ENCODE data around the gene C11orf91. TPM values are rescaled to one million over a fixed set of nuclear protein-coding genes. Genes with fewer than 3 reads are reported as not detected.

Gene C11orf91
- total and polyA plus RNA-seq, 2 donors: 0.14 TPM; not detected in 1

DNA sequence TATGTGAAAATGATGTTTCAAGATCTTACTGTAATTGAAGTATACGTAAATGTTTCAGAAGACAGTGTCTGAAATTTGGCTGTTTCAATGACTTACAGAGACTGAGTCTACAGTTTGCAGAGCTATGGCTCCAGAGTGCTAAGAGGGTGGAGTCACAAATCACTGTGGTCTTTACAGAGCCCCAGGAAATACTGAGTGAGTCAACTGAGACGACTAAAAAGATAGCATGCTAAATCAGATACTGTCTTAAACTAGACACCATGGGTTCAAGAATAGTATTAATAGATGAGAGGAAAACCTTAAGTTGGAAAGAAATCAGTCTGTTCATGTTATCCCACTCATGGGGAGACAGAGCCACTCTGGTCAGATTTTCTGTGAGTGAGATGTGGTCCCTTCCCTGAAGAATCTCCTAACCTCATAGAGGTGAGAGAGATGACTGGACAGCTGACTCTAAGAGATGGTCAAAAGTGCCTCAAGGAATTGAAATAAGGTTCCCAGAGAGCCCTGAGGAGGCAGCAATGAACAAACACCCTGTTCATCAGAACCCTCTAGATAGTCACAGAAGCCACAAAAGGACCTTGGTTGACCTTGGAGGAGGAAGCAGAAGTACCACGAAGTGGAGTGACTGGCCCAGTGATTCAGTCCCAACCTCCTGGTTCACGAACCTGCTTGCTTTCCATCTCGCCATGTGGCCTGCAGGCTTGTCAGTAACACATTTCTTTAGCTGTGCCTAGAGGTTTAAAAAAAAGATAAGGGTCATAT, 30.2 kb downstream of the C11orf91 start:
- Histone ChIP-seq H3K9me3 (ENCODE audit: control insufficient read depth in 2 of 2, insufficient read depth in 1 of 2, low read length in 1 of 2) (no peaks in the 10 kb centered on the region), H3K36me3 (ENCODE audit: control insufficient read depth in 2 of 2, insufficient read depth in 2 of 2, low read length in 1 of 2) (no peaks in the 10 kb centered on the region), H3K27me3 (ENCODE audit: control insufficient read depth in 2 of 2, insufficient read depth in 1 of 2, low read length in 1 of 2) (peaks cover 0 to 11% of the 10 kb centered on the region in 2 donors), H3K4me1 (ENCODE audit: control insufficient read depth in 2 of 2, insufficient read depth in 2 of 2, low read length in 2 of 2) (no peaks in the 10 kb centered on the region), H3K4me3 (ENCODE audit: low read length in 2 of 2) (no peak overlapping the region), H3K27ac (ENCODE audit: low read depth in 1 of 2, low read length in 1 of 2) (no peak overlapping the region)
- no peak for DNase-seq (ENCODE audit: low read depth in 6 of 9, low spot score in 9 of 9)
- WGBS: 74% methylated on average over 5 of the region's 5 CpGs

DNA sequence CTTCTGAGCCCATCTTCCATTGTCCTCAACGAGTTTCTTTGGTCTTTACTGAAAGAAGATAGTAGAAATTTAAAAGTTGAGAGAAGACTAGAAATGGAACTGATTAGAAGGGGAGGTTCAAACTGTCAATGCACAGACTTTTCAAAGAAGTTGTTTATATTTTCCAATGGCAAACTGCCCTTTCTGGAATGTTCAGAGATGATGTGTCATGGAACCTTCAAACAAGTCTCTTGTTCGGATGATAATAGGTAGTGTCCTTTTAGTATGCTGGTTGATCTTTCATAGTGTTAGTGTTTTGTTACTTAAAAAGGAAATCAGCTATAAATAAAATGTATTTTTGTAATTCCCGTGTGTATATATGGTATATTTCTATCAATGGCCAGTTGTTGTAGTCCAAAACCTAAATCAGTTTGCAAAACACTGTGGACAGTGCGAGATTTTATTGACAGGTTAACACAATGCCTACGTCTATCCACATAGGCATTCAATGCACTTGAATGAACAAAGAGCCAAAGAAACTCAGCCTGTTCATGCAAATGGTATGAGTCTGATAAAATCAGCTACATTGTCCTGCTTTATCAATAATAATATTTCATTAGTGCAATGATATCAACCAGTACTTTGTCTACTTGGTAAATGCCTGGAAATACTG, 30.9 kb downstream of the C11orf91 start:
- Histone ChIP-seq H3K27me3 (ENCODE audit: control insufficient read depth in 2 of 2, insufficient read depth in 1 of 2, low read length in 1 of 2) (peaks cover 0 to 11% of the 10 kb centered on the region in 2 donors), H3K9me3 (ENCODE audit: control insufficient read depth in 2 of 2, insufficient read depth in 1 of 2, low read length in 1 of 2) (no peaks in the 10 kb centered on the region), H3K27ac (ENCODE audit: low read depth in 1 of 2, low read length in 1 of 2) (no peak overlapping the region), H3K4me3 (ENCODE audit: low read length in 2 of 2) (no peak overlapping the region), H3K36me3 (ENCODE audit: control insufficient read depth in 2 of 2, insufficient read depth in 2 of 2, low read length in 1 of 2) (no peaks in the 10 kb centered on the region), H3K4me1 (ENCODE audit: control insufficient read depth in 2 of 2, insufficient read depth in 2 of 2, low read length in 2 of 2) (no peaks in the 10 kb centered on the region)
- DNase-seq (ENCODE audit: low read depth in 6 of 9, low spot score in 9 of 9): no peak
- WGBS: 93% methylated on average over 5 of the region's 5 CpGs

- Histone ChIP-seq H3K4me1 (ENCODE audit: control insufficient read depth in 2 of 2, insufficient read depth in 2 of 2, low read length in 2 of 2) (no peaks in the 10 kb centered on the region), H3K9me3 (ENCODE audit: control insufficient read depth in 2 of 2, insufficient read depth in 1 of 2, low read length in 1 of 2) (no peaks in the 10 kb centered on the region), H3K4me3 (ENCODE audit: low read length in 2 of 2) (no peak overlapping the region), H3K27me3 (ENCODE audit: control insufficient read depth in 2 of 2, insufficient read depth in 1 of 2, low read length in 1 of 2) (peaks cover 0 to 11% of the 10 kb centered on the region in 2 donors), H3K27ac (ENCODE audit: low read depth in 1 of 2, low read length in 1 of 2) (no peak overlapping the region), H3K36me3 (ENCODE audit: control insufficient read depth in 2 of 2, insufficient read depth in 2 of 2, low read length in 1 of 2) (no peaks in the 10 kb centered on the region)
- WGBS: 98% methylated on average over 6 of the region's 6 CpGs
- DNase-seq (ENCODE audit: low read depth in 6 of 9, low spot score in 9 of 9): no peak
Measured at GRCh38 chr11:33668951-33669596, 31.6 kb downstream of the C11orf91 start.

DNA sequence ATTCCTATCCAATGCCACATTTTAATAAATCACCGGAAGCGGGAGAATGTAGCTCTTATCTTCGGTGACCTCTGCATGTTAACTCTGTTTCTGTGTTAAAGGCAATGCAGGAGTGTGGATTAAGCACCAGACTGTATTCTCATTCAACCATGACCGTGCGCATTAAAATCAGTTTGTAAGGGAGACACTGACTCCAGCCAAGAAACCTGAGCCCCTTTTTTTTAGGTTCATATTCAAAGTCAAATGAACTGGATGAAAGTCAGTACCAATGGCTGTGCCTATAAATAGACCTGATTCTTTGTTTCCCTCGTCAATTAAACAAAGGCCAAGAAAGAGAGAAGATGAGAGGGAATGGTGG, 32.2 kb downstream of the C11orf91 start:
- Histone ChIP-seq H3K4me1 (ENCODE audit: control insufficient read depth in 2 of 2, insufficient read depth in 2 of 2, low read length in 2 of 2) (no peaks in the 10 kb centered on the region), H3K4me3 (ENCODE audit: low read length in 2 of 2) (no peak overlapping the region), H3K27ac (ENCODE audit: low read depth in 1 of 2, low read length in 1 of 2) (no peak overlapping the region), H3K9me3 (ENCODE audit: control insufficient read depth in 2 of 2, insufficient read depth in 1 of 2, low read length in 1 of 2) (no peaks in the 10 kb centered on the region), H3K36me3 (ENCODE audit: control insufficient read depth in 2 of 2, insufficient read depth in 2 of 2, low read length in 1 of 2) (no peaks in the 10 kb centered on the region), H3K27me3 (ENCODE audit: control insufficient read depth in 2 of 2, insufficient read depth in 1 of 2, low read length in 1 of 2) (peaks cover 0 to 11% of the 10 kb centered on the region in 2 donors)
- no peak for DNase-seq (ENCODE audit: low read depth in 6 of 9, low spot score in 9 of 9)
- 93% methylated on average over 6 of the region's 6 CpGs for WGBS

DNA sequence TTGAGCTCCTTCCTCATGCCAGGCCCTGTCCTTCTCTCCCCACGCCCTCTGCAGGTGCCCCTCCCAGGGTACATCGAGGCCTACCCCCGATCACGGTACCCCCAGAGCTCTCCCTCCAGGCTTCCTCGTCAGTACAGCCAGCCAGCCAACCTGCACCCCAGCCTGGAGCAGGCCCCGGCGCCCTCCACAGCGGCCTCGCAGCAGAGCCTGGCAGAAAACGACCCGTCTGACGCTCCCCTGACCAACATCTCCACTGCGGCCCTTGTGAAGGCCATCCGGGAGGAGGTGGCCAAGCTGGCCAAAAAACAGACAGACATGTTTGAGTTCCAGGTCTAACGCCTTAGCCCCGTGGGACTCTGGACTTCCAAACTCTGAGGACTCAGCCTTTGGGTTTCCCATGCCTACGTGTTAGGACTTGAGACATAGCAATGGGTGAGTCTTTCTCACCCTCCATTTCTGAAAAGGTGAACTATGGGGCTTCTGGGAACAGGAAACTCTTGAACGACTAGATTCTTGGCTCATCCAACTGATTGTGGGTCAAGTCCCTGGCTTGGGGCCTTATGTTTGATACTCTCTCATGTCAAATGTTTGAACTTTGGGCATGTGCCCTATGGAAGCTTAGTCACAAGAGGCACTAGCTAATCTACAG, 32.7 kb downstream of the C11orf91 start:
- Histone ChIP-seq H3K36me3 (ENCODE audit: control insufficient read depth in 2 of 2, insufficient read depth in 2 of 2, low read length in 1 of 2) (no peaks in the 10 kb centered on the region), H3K4me3 (ENCODE audit: low read length in 2 of 2) (no peak overlapping the region), H3K4me1 (ENCODE audit: control insufficient read depth in 2 of 2, insufficient read depth in 2 of 2, low read length in 2 of 2) (no peaks in the 10 kb centered on the region), H3K27ac (ENCODE audit: low read depth in 1 of 2, low read length in 1 of 2) (no peak overlapping the region), H3K27me3 (ENCODE audit: control insufficient read depth in 2 of 2, insufficient read depth in 1 of 2, low read length in 1 of 2) (peaks cover 0 to 11% of the 10 kb centered on the region in 2 donors), H3K9me3 (ENCODE audit: control insufficient read depth in 2 of 2, insufficient read depth in 1 of 2, low read length in 1 of 2) (no peaks in the 10 kb centered on the region)
- 93% methylated on average over 18 of the region's 18 CpGs for WGBS
- DNase-seq (ENCODE audit: low read depth in 6 of 9, low spot score in 9 of 9): no peak

DNA sequence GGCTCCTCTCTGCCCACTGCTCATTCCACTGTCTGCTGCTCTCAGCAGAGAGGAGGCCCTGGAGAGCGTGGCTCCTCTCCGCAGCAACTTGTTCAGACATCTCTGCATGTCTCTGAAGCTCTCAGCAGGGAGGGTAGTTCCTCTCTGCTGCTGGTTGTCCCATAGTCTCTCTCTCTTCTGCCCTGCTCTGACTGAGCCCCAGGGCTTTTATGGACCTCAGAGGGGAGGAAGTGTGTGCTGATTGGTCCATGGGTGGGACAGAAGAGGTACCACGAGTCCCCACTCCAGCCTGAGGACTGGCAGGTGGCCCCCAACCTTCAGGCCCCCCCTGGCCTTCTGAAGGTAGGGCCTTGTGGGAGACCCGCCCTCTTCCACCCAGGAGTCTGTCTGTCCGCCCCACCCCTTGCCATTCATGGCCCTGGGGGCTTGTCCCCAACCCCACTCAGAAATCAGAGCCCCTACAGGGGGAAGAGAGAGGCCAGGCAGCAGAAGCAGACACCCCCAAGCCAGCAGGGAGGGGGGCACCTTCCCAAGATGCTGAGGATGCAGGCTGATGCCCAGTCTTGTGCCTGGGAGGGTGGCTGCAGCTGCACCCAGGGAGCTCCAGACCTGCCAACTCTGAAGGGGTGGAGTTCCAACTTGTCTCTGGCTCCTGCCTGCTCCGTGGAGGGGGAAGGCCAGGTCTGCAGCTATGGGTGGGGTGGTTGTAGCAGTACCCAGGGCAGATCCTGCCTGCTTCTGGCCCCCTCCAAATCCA, 35.1 kb downstream of the C11orf91 start:
- no peak for DNase-seq (ENCODE audit: low read depth in 6 of 9, low spot score in 9 of 9)
- Histone ChIP-seq H3K4me1 (ENCODE audit: control insufficient read depth in 2 of 2, insufficient read depth in 2 of 2, low read length in 2 of 2) (no peaks in the 10 kb centered on the region), H3K9me3 (ENCODE audit: control insufficient read depth in 2 of 2, insufficient read depth in 1 of 2, low read length in 1 of 2) (no peaks in the 10 kb centered on the region), H3K36me3 (ENCODE audit: control insufficient read depth in 2 of 2, insufficient read depth in 2 of 2, low read length in 1 of 2) (no peaks in the 10 kb centered on the region), H3K27ac (ENCODE audit: low read depth in 1 of 2, low read length in 1 of 2) (no peak overlapping the region), H3K27me3 (ENCODE audit: control insufficient read depth in 2 of 2, insufficient read depth in 1 of 2, low read length in 1 of 2) (peaks cover 0 to 10% of the 10 kb centered on the region in 2 donors), H3K4me3 (ENCODE audit: low read length in 2 of 2) (no peak overlapping the region)
- 81% methylated on average over 6 of the region's 6 CpGs for WGBS

DNA sequence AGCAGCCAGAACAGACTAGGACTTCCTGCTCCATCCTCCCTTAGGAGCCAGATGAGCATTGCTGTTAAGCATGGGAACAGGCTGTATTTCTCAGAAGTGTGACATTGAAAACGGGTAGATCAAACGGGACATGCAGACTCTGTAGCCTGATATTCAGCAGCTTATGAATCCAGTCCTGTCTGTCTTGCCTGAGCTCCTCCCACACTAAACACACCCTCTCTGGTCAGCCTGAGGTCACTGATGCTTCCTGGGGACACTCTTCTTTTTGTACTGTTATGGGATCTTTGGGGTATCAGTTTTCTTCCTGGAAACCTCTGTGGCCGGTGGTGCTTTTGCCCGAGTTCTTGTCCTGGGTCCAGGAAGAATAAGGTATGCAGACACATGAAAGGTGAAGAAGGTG, 35.8 kb downstream of the C11orf91 start:
- Histone ChIP-seq H3K9me3 (ENCODE audit: control insufficient read depth in 2 of 2, insufficient read depth in 1 of 2, low read length in 1 of 2) (no peaks in the 10 kb centered on the region), H3K27ac (ENCODE audit: low read depth in 1 of 2, low read length in 1 of 2) (no peak overlapping the region), H3K36me3 (ENCODE audit: control insufficient read depth in 2 of 2, insufficient read depth in 2 of 2, low read length in 1 of 2) (no peaks in the 10 kb centered on the region), H3K4me3 (ENCODE audit: low read length in 2 of 2) (no peak overlapping the region), H3K27me3 (ENCODE audit: control insufficient read depth in 2 of 2, insufficient read depth in 1 of 2, low read length in 1 of 2) (peaks cover 0 to 10% of the 10 kb centered on the region in 2 donors), H3K4me1 (ENCODE audit: control insufficient read depth in 2 of 2, insufficient read depth in 2 of 2, low read length in 2 of 2) (no peaks in the 10 kb centered on the region)
- DNase-seq (ENCODE audit: low read depth in 6 of 9, low spot score in 9 of 9): no peak
- WGBS: 93% methylated on average over 4 of the region's 4 CpGs

- Histone ChIP-seq H3K4me3 (ENCODE audit: low read length in 2 of 2) (no peak overlapping the region), H3K36me3 (ENCODE audit: control insufficient read depth in 2 of 2, insufficient read depth in 2 of 2, low read length in 1 of 2) (no peaks in the 10 kb centered on the region), H3K9me3 (ENCODE audit: control insufficient read depth in 2 of 2, insufficient read depth in 1 of 2, low read length in 1 of 2) (no peaks in the 10 kb centered on the region), H3K27ac (ENCODE audit: low read depth in 1 of 2, low read length in 1 of 2) (no peak overlapping the region), H3K4me1 (ENCODE audit: control insufficient read depth in 2 of 2, insufficient read depth in 2 of 2, low read length in 2 of 2) (no peaks in the 10 kb centered on the region), H3K27me3 (ENCODE audit: control insufficient read depth in 2 of 2, insufficient read depth in 1 of 2, low read length in 1 of 2) (peaks cover 0 to 8% of the 10 kb centered on the region in 2 donors)
- WGBS: 93% methylated on average over 6 of the region's 6 CpGs
- no peak for DNase-seq (ENCODE audit: low read depth in 6 of 9, low spot score in 9 of 9)
Measured at GRCh38 chr11:33664166-33664565, 36.5 kb downstream of the C11orf91 start.

All from thymus (tissue), 11 donors.